OCI-LY3 (cell line): ENCODE measurements around the gene DDI1.

Experiments used
- EZH2phosphoT487 ChIP-seq: fragments of 200-600 bp; shearing (Covaris generic); IDR thresholded peaks from 2 replicates; pipeline ENCODE4 v1.6.1; 2018; ENCODE audit warnings: antibody characterized with exemption, mixed run types, low read depth
- TF ChIP-seq, protein P1 (sequence below): fragments of 200-600, 300-600 bp; sonication (generic); IDR thresholded peaks from 2 replicates; pipeline ENCODE4 v1.5.1; 2014; ENCODE audit warnings: antibody characterized with exemption, low read length, low read depth

DNA sequence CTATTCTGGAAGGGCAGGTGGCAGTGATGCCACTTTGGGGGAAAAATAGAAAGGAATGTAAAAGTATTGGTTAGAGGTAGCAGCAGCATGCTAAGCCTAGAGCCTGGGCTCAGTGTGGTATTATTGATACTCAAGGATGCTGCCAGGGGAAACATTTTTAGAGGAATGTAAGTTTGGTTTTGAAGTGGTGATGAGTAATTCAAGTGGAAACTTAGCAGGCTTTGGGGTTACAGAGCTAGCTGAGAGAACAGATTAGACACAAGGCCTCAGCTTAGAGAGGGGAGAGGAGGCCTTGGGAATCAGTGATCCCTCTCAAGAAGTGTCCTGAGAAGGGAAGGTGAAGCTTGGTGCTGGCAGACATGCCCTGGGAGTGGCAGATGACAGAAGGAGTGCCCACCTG, 32.9 kb upstream of the DDI1 start:
- TF ChIP-seq, protein P1, sequence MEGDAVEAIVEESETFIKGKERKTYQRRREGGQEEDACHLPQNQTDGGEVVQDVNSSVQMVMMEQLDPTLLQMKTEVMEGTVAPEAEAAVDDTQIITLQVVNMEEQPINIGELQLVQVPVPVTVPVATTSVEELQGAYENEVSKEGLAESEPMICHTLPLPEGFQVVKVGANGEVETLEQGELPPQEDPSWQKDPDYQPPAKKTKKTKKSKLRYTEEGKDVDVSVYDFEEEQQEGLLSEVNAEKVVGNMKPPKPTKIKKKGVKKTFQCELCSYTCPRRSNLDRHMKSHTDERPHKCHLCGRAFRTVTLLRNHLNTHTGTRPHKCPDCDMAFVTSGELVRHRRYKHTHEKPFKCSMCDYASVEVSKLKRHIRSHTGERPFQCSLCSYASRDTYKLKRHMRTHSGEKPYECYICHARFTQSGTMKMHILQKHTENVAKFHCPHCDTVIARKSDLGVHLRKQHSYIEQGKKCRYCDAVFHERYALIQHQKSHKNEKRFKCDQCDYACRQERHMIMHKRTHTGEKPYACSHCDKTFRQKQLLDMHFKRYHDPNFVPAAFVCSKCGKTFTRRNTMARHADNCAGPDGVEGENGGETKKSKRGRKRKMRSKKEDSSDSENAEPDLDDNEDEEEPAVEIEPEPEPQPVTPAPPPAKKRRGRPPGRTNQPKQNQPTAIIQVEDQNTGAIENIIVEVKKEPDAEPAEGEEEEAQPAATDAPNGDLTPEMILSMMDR = no peak
- no peak for TF ChIP-seq EZH2phosphoT487
